Gastroesophageal sphincter (tissue), 4 donors: ENCODE data around the gene GNAQ. TPM values are rescaled to one million over a fixed set of nuclear protein-coding genes. Genes with fewer than 3 reads are reported as not detected.

Experiments
- ATAC-seq: fragments of 150-250 bp; one replicate; pipeline ENCODE4 v1.9.1; 2016; ENCODE audit warnings: mild to moderate bottlenecking, moderate library complexity
- H3K27ac ChIP-seq, 4 donors: fragments of 200-600 bp; sonication (generic) in 3 of 4; 1 replicate in 3 of 4; 2 replicates in 1 of 4; pipeline ENCODE4 v1.5.1; 2016 to 2019
- H3K27me3 ChIP-seq: fragments of 200-600 bp; sonication (generic); one replicate; pipeline ENCODE4 v1.5.1; 2019
- H3K36me3 ChIP-seq, 2 donors: fragments of 200-600 bp; sonication (generic); one replicate each; pipeline ENCODE4 v1.5.1; 2019; ENCODE audit warnings: control low read depth in 1 of 2
- H3K4me1 ChIP-seq, 3 donors: fragments of 200-600 bp; sonication (generic); 1 replicate in 2 of 3; 2 replicates in 1 of 3; pipeline ENCODE4 v1.5.1; 2016 to 2019; ENCODE audit warnings: control low read depth in 2 of 3
- H3K4me3 ChIP-seq, 2 donors: fragments of 200-600 bp; sonication (generic); one replicate each; pipeline ENCODE4 v1.5.1; 2019; ENCODE audit warnings: mild to moderate bottlenecking in 1 of 2, moderate library complexity in 1 of 2
- H3K9me3 ChIP-seq, 3 donors: fragments of 200-600 bp; sonication (generic); one replicate each; pipeline ENCODE4 v1.5.1; 2017 to 2019; ENCODE audit warnings: control low read depth in 2 of 3
- CTCF ChIP-seq, 4 experiments: fragments of 200-600 bp in 2 of 4; fragments of 450-650 bp in 2 of 4; sonication (generic) in 1 of 4; IDR thresholded peaks; one replicate each; pipeline ENCODE4 v1.5.1; 2017 to 2019; ENCODE audit warnings: antibody characterized with exemption in 4 of 4, mild to moderate bottlenecking in 2 of 4, moderate library complexity in 2 of 4
- EP300 ChIP-seq: sonication (generic); formaldehyde crosslinking; IDR thresholded peaks from one replicate; pipeline ENCODE4 v1.6.1; 2017; ENCODE audit warnings: antibody characterized with exemption, mild to moderate bottlenecking
- POLR2A ChIP-seq, 2 donors: fragments of 450-650 bp; IDR thresholded peaks; one replicate each; pipeline ENCODE4 v1.6.1; 2017; ENCODE audit warnings: antibody characterized with exemption in 2 of 2, mild to moderate bottlenecking in 2 of 2, moderate library complexity in 1 of 2
- POLR2AphosphoS5 ChIP-seq: sonication (generic); formaldehyde crosslinking; IDR thresholded peaks from one replicate; pipeline ENCODE4 v1.6.1; 2017; ENCODE audit warnings: antibody characterized with exemption
- WGBS, 2 donors: methylation state at CpG; one replicate each; pipeline ENCODE4 v1.1.5; 2018; ENCODE audit warnings: low coverage in 1 of 2; 5-methylcytosine and 5-hydroxymethylcytosine counted together
- total RNA-seq, 4 donors: library from RNA; depleted of rRNA; stranded (reverse); fragments of >200 nt; gene quantifications; one replicate each; pipeline ENCODE4 v1.1.0, GENCODE V29; 2016

GNAQ gene
- total RNA-seq, 4 donors from 2014 or later: 57.6 to 86.4 (median 70.8) TPM

- Histone ChIP-seq H3K27ac (peak overlapping the region in 2 of 4 donors; percentile 5 to 19), H3K9me3 (no peaks in the 10 kb centered on the region), H3K36me3 (no peaks in the 10 kb centered on the region), H3K27me3 (no peaks in the 10 kb centered on the region), H3K4me3 (no peak overlapping the region), H3K4me1 (peaks cover 6 to 43% (median 13%) of the 10 kb centered on the region in 3 donors)
- TF ChIP-seq CTCF (IDR thresholded peaks at IDR 0.05) (no peak), POLR2A (IDR thresholded peaks at IDR 0.05) (no peak), EP300 (no peak), POLR2AphosphoS5 (no peak)
- WGBS, 2 donors: 16 to 20% methylated on average over 2 of the region's 2 CpGs
- ATAC-seq: no peak
These were observed 32.4 kb downstream of the GNAQ start for GRCh38 chr9:77999231-77999631.

- Histone ChIP-seq H3K27me3 (no peaks in the 10 kb centered on the region), H3K27ac (peak overlapping the region in 2 of 4 donors; percentile 1 to 3), H3K36me3 (no peaks in the 10 kb centered on the region), H3K9me3 (no peaks in the 10 kb centered on the region), H3K4me3 (no peak overlapping the region), H3K4me1 (peaks cover 6 to 36% (median 13%) of the 10 kb centered on the region in 3 donors)
- 66 to 90% methylated on average over 2 to 4 of the region's 16 CpGs for WGBS, 2 donors
- no peak for ATAC-seq
- TF ChIP-seq EP300: no peak
- TF ChIP-seq POLR2AphosphoS5: no peak
- TF ChIP-seq POLR2A (IDR thresholded peaks at IDR 0.05): no peak
- TF ChIP-seq CTCF (IDR thresholded peaks at IDR 0.05): no peak
These were observed 33.9 kb downstream of the GNAQ start for GRCh38 chr9:77997611-77998284.

GRCh38 chr9:77996696-77997095 is 34.9 kb downstream of the GNAQ start:
- H3K27me3 ChIP-seq: no peaks in the 10 kb centered on the region
- H3K4me3 ChIP-seq: no peak overlapping the region
- H3K36me3 ChIP-seq: no peaks in the 10 kb centered on the region
- TF ChIP-seq EP300 (no peak), CTCF (IDR thresholded peaks at IDR 0.05) (no peak), POLR2AphosphoS5 (no peak), POLR2A (IDR thresholded peaks at IDR 0.05) (no peak)
- peaks cover 6 to 36% (median 13%) of the 10 kb centered on the region in 3 donors for H3K4me1 ChIP-seq
- no peak for ATAC-seq
- H3K27ac ChIP-seq: no peak overlapping the region
- H3K9me3 ChIP-seq: no peaks in the 10 kb centered on the region
- 95 to 100% methylated on average over 1 to 2 of the region's 2 CpGs for WGBS, 2 donors

GRCh38 chr9:77991191-77991590 is 40.4 kb downstream of the GNAQ start:
- Histone ChIP-seq H3K9me3 (no peaks in the 10 kb centered on the region), H3K4me1 (peaks cover 8 to 38% (median 15%) of the 10 kb centered on the region in 3 donors), H3K27ac (no peak overlapping the region), H3K27me3 (no peaks in the 10 kb centered on the region), H3K4me3 (no peak overlapping the region), H3K36me3 (no peaks in the 10 kb centered on the region)
- no peak for ATAC-seq
- TF ChIP-seq POLR2A (IDR thresholded peaks at IDR 0.05) (no peak), CTCF (IDR thresholded peaks at IDR 0.05) (no peak), POLR2AphosphoS5 (no peak), EP300 (no peak)
- WGBS, 2 donors: 80 to 83% methylated on average over 4 to 5 of the region's 5 CpGs

- TF ChIP-seq POLR2A (IDR thresholded peaks at IDR 0.05) (no peak), EP300 (no peak), POLR2AphosphoS5 (no peak), CTCF (IDR thresholded peaks at IDR 0.05) (no peak)
- H3K4me1 ChIP-seq: peaks cover 8 to 45% (median 15%) of the 10 kb centered on the region in 3 donors
- no peak overlapping the region for H3K4me3 ChIP-seq
- no peak overlapping the region for H3K27ac ChIP-seq
- ATAC-seq: no peak
- H3K36me3 ChIP-seq: no peaks in the 10 kb centered on the region
- no peaks in the 10 kb centered on the region for H3K9me3 ChIP-seq
- H3K27me3 ChIP-seq: no peaks in the 10 kb centered on the region
These were observed 41.7 kb downstream of the GNAQ start for GRCh38 chr9:77989909-77990308.
